HL-60 (cell line): ENCODE data around the gene FAM50B.

ENCODE experiments used
- DNase-seq, 2 experiments: peaks; one replicate each; pipeline ENCODE4 v3.0.0-alpha.2; 2010 to 2020; ENCODE audit warnings: low read depth in 1 of 2, low spot score in 1 of 2
- H3K27ac ChIP-seq: fragments of 250-450 bp; sonication (Bioruptor Pico); replicated peaks from 2 replicates; pipeline ENCODE4 v1.5.1; 2020; ENCODE audit warnings: mild to moderate bottlenecking, moderate library complexity
- H3K27me3 ChIP-seq: fragments of 250-450 bp; sonication (Bioruptor Pico); 2 replicates; pipeline ENCODE4 v1.5.1; 2021; ENCODE audit warnings: mild to moderate bottlenecking, moderate library complexity; ENCODE audit not compliant: insufficient read depth, poor library complexity, severe bottlenecking
- H3K4me3 ChIP-seq: replicated peaks from 2 replicates; pipeline ENCODE4 v1.5.1; 2011; ENCODE audit warnings: mild to moderate bottlenecking, control low read depth, low read length; ENCODE audit not compliant: insufficient read depth
- GABPA ChIP-seq: IDR thresholded peaks from 2 replicates; pipeline ENCODE4 v1.6.1; 2012; ENCODE audit warnings: low read depth
- POLR2AphosphoS5 ChIP-seq: IDR thresholded peaks from 2 replicates; pipeline ENCODE4 v1.6.1; 2012; ENCODE audit warnings: low read depth
- SPI1 ChIP-seq: IDR thresholded peaks from 2 replicates; pipeline ENCODE4 v1.6.1; 2012; ENCODE audit warnings: low read depth, mild to moderate bottlenecking, borderline replicate concordance
- TF ChIP-seq, protein P1 (sequence below): IDR thresholded peaks from one replicate; pipeline ENCODE4 v1.5.1; 2011; ENCODE audit warnings: low read length, control low read depth, inconsistent platforms; ENCODE audit not compliant: insufficient read depth
- TF ChIP-seq, protein P2 (sequence below): IDR thresholded peaks from 2 replicates; pipeline ENCODE4 v1.6.1; 2012; ENCODE audit warnings: low read depth; ENCODE audit not compliant: insufficient replicate concordance

The FAM50B gene

DNA sequence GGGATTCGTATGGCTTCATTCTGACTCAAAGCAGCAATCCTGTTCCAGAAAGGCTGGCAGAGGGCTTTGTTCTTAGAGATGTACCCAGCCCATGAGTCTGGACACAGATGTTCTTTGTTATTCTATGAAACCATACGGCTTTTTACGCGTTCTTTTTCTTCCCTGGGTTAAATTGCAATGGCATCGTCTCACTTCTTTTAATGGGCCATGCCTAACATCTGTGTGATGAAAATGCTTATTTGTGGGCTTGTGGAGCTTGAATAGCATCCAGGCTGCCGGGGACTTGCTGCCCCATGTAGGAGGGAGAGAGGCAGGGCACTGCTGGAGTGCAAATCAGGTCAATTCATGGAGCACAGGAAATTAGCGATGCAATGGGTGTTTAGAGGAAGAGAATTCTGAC is 19.4 kb downstream of the FAM50B start:
- no peak for DNase-seq
- H3K27ac ChIP-seq: no peak overlapping the region
- TF ChIP-seq SPI1: no peak
- TF ChIP-seq, protein P1, sequence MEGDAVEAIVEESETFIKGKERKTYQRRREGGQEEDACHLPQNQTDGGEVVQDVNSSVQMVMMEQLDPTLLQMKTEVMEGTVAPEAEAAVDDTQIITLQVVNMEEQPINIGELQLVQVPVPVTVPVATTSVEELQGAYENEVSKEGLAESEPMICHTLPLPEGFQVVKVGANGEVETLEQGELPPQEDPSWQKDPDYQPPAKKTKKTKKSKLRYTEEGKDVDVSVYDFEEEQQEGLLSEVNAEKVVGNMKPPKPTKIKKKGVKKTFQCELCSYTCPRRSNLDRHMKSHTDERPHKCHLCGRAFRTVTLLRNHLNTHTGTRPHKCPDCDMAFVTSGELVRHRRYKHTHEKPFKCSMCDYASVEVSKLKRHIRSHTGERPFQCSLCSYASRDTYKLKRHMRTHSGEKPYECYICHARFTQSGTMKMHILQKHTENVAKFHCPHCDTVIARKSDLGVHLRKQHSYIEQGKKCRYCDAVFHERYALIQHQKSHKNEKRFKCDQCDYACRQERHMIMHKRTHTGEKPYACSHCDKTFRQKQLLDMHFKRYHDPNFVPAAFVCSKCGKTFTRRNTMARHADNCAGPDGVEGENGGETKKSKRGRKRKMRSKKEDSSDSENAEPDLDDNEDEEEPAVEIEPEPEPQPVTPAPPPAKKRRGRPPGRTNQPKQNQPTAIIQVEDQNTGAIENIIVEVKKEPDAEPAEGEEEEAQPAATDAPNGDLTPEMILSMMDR: no peak
- no peak for TF ChIP-seq GABPA
- TF ChIP-seq POLR2AphosphoS5: no peak
- TF ChIP-seq, protein P2, sequence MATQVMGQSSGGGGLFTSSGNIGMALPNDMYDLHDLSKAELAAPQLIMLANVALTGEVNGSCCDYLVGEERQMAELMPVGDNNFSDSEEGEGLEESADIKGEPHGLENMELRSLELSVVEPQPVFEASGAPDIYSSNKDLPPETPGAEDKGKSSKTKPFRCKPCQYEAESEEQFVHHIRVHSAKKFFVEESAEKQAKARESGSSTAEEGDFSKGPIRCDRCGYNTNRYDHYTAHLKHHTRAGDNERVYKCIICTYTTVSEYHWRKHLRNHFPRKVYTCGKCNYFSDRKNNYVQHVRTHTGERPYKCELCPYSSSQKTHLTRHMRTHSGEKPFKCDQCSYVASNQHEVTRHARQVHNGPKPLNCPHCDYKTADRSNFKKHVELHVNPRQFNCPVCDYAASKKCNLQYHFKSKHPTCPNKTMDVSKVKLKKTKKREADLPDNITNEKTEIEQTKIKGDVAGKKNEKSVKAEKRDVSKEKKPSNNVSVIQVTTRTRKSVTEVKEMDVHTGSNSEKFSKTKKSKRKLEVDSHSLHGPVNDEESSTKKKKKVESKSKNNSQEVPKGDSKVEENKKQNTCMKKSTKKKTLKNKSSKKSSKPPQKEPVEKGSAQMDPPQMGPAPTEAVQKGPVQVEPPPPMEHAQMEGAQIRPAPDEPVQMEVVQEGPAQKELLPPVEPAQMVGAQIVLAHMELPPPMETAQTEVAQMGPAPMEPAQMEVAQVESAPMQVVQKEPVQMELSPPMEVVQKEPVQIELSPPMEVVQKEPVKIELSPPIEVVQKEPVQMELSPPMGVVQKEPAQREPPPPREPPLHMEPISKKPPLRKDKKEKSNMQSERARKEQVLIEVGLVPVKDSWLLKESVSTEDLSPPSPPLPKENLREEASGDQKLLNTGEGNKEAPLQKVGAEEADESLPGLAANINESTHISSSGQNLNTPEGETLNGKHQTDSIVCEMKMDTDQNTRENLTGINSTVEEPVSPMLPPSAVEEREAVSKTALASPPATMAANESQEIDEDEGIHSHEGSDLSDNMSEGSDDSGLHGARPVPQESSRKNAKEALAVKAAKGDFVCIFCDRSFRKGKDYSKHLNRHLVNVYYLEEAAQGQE: no peak
- no peak overlapping the region for H3K4me3 ChIP-seq
- H3K27me3 ChIP-seq: no peaks in the 10 kb centered on the region

DNA sequence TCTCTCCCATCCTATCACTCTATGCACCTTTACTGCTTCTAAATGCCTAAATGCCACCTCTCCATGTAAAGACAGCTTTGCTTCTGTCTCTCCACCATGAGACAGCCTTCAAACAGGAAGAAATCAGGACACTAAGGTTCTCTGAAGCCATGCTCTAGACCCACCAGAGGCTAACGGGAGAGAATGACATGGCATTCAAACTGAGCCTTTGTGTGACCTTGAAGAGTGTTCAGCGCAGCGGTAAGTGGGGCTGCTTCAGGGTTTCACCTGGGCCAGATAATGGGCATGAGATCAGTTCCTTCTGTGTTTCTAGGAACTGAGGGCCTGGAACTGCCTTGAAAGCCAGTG is 20.1 kb downstream of the FAM50B start:
- no peak for DNase-seq
- TF ChIP-seq GABPA: no peak
- TF ChIP-seq SPI1: no peak
- TF ChIP-seq, protein P1: no peak
- no peak for TF ChIP-seq POLR2AphosphoS5
- TF ChIP-seq, protein P2: no peak
- H3K4me3 ChIP-seq: no peak overlapping the region

DNA sequence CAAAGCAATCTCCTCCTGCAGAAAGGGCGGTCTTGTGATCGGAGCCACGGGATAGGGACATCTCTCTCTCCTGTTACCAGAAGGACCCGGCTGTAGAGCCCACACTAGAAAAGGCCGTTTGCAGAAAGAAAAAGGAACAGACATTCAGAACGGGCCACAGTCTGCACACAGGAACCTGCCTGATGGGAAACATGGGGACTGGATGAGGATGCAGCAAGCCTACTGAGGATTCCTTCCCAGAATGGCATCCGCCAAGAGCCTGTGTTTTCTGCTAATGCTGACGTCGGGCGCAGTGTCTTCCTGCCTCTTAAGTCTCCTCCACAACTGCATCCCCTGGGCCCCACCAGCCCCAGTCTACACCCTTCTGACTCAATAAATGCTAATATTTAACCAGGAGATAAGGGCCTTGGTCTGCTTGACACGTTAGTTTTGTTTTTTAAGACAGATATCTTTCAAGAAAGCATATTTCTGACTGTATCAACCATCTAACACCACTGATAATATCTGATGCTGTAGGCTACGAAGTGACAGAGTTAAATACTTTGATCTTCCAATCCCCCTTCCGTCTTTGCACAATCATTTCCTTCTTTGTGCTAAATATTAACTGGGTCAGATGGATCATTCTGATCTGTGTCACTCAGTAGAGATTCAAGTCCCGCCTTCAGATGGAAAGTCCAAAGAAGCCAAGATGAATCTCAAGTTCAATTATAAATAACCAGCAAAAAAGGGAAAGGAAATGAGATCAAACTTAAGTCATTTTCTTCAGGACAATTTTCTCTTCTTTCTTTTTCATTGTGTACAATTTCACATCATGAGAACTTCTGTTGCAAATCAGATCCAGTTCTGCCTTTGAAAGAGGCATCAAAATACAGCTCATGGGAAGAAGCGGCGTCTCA is 20.7 kb downstream of the FAM50B start:
- Histone ChIP-seq H3K4me3 (no peak overlapping the region), H3K27ac (no peak overlapping the region), H3K27me3 (peaks cover 2% of the 10 kb centered on the region)
- TF ChIP-seq, protein P2: no peak
- no peak for TF ChIP-seq SPI1
- no peak for TF ChIP-seq POLR2AphosphoS5
- TF ChIP-seq GABPA: no peak
- TF ChIP-seq, protein P1: no peak
- DNase-seq: no peak

More for the DNA sequence above, 20.1 kb downstream of the FAM50B start:
- Histone ChIP-seq H3K27me3 (no peaks in the 10 kb centered on the region), H3K27ac (no peak overlapping the region)
